Activated naive CD8-positive, alpha-beta T cell treated with anti-CD3 and anti-CD28 coated beads for 36 hours (primary cell): ENCODE results near the gene PTCD3. TPM values are rescaled to one million over a fixed set of nuclear protein-coding genes. Genes with fewer than 3 reads are reported as not detected.

Experiments used
- total RNA-seq, 2 experiments: library from RNA; stranded (reverse); gene quantifications; one replicate each; pipeline ENCODE4 v1.2.3, GENCODE V29; 2021

PTCD3 gene
- total RNA-seq, 2 experiments from 2014 or later = 161 to 162 TPM

Other genes starting within 250 kb of the PTCD3 start
- gene ST3GAL5, start 217.2 kb upstream of the PTCD3 start, total RNA-seq = 10 to 100 TPM; 14.6 to 15.1 TPM
- 10 to 100 TPM; 56.0 to 56.6 TPM for gene POLR1A, start 349 bp upstream of the PTCD3 start, total RNA-seq
- 100 to 1,000 TPM; 154 to 163 TPM for gene IMMT, start 89.2 kb downstream of the PTCD3 start, total RNA-seq
- 100 to 1,000 TPM in 1 of 2 experiments, 10 to 100 TPM in 1; 93.9 to 105 TPM for gene MRPL35, start 93.2 kb downstream of the PTCD3 start, total RNA-seq
- gene REEP1, start 231.4 kb downstream of the PTCD3 start, total RNA-seq = under 1 TPM; 0.20 to 0.25 TPM